Coronary artery (tissue), 2 donors: Measurements from ENCODE around the gene CDKL4.

Experiments
- DNase-seq: peaks from one replicate; pipeline ENCODE4 v3.0.0-alpha.2; 2017; ENCODE audit warnings: low spot score
- H3K27ac ChIP-seq, 2 donors: fragments of 200-600 bp; sonication (generic); one replicate each; pipeline ENCODE4 v1.5.1; 2016 to 2019
- H3K4me3 ChIP-seq: fragments of 200-600 bp; sonication (generic); 2 replicates; pipeline ENCODE4 v1.5.1; 2016; ENCODE audit warnings: mild to moderate bottlenecking, moderate library complexity
- TF ChIP-seq, protein P1 (sequence below): fragments of 200-600 bp; sonication (generic); IDR thresholded peaks from one replicate; pipeline ENCODE4 v1.5.1; 2019; ENCODE audit warnings: antibody characterized with exemption

CDKL4 gene

GRCh38 chr2:39220136-39220535 lies 23.6 kb downstream of the CDKL4 start:
- H3K4me3 ChIP-seq = no peak overlapping the region

DNA sequence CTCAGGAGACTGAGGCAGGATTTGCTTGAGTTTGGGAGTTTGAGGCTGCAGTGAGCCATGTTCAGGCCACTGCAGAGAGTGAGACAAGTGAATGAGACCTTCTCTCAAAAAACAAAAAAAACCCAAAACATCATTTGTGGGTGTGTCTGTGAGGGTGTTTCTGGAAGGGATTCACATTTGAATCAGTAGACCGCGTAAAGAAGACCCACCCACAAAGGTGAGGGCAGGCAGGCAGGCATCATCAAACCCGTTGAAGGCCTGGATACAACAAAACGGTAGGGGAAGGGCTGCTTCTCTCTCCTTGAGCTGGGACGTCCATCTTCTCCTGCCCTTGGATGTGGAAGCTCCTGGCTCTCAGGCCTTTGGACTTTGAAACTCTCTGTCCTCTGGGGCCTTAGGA lies 25.4 kb downstream of the CDKL4 start:
- DNase-seq = no peak
- Histone ChIP-seq H3K4me3 (no peak overlapping the region), H3K27ac (no peak overlapping the region)
- TF ChIP-seq, protein P1, sequence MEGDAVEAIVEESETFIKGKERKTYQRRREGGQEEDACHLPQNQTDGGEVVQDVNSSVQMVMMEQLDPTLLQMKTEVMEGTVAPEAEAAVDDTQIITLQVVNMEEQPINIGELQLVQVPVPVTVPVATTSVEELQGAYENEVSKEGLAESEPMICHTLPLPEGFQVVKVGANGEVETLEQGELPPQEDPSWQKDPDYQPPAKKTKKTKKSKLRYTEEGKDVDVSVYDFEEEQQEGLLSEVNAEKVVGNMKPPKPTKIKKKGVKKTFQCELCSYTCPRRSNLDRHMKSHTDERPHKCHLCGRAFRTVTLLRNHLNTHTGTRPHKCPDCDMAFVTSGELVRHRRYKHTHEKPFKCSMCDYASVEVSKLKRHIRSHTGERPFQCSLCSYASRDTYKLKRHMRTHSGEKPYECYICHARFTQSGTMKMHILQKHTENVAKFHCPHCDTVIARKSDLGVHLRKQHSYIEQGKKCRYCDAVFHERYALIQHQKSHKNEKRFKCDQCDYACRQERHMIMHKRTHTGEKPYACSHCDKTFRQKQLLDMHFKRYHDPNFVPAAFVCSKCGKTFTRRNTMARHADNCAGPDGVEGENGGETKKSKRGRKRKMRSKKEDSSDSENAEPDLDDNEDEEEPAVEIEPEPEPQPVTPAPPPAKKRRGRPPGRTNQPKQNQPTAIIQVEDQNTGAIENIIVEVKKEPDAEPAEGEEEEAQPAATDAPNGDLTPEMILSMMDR = no peak

More at GRCh38 chr2:39220136-39220535, 23.6 kb downstream of the CDKL4 start:
- TF ChIP-seq, protein P1 = no peak
- H3K27ac ChIP-seq = no peak overlapping the region
- DNase-seq = no peak

DNA sequence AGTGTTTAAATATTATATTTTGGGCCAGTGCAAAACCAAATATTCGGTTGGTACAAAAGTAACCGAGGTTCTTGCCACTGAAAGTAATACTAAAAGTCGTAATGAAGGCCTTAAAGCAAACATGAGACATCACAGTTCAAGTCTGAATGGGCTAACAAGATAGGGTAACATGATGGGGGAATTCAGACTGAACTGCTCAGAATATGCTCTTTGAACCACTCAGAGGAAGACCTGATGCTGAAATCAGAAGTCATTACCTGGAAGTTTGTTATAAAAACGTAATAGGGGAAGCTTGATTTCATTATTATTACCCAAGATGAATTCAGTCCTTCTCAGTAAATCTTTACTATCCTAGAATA lies 26.6 kb downstream of the CDKL4 start:
- no peak overlapping the region for H3K27ac ChIP-seq
- no peak overlapping the region for H3K4me3 ChIP-seq

DNA sequence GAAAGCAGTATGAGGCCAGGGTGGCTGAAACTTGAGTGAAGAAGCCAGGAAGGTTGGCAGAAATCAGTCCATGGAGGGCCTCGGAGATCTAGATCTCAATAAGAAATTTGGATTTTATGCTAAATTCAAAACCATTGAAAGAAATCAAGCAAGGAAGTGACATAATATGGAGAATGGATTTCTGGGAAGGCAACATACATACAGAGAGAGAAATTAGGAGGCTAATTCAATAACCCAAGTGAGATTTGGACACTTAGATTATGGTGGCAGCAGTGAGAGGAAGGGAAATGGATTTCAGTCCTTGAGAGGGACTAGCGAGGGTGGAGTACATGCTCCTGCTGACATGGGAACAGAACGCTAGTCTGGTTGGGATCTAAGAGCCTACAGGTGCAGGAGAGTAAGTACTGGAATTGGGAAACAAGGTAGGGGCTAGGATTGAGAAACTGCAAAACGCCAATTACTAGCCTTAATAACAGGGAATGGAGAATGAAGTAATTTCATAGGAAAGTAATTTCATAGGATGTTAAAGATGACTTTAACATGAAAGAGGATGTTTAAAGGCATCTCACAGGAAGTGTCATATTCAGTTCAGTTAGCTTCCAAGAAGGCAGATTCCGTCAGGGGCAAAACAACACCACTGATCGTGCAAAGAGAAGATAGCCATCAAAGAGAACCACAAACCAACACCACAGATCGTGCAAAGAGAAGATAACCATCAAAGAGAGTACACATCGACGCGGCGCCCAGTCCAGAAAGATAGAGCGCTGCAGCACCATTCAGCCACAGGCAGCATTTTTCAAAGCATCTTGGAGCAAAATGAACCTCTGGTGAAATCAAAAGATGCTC lies 27.2 kb downstream of the CDKL4 start:
- no peak overlapping the region for H3K27ac ChIP-seq
- TF ChIP-seq, protein P1 = no peak
- no peak for DNase-seq
- no peak overlapping the region for H3K4me3 ChIP-seq

More for the DNA sequence above, 26.6 kb downstream of the CDKL4 start:
- TF ChIP-seq, protein P1 = no peak
- DNase-seq = no peak

- H3K4me3 ChIP-seq = no peak overlapping the region
- TF ChIP-seq, protein P1 = no peak
- no peak for DNase-seq
- H3K27ac ChIP-seq = no peak overlapping the region
Measured at GRCh38 chr2:39215545-39215944, 28.2 kb downstream of the CDKL4 start.

DNA sequence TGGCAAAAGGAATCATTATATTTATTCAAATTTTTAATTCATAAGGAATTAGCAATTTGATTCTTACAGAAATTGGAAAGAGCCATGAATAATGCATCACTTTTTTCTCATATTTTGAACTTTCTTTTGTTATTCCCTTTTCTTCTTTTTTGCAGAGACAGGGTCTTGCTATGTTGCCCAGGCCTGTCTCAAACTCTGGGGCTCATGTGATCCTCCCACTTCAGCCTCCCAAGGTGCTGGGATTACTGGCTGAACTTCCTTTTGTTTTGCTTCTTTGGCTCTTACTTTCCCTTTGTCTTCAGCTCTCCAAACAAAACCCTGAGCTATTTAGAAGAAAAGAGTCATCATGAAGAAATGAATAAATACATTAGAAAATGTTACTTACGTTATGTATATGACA lies 30.8 kb downstream of the CDKL4 start:
- no peak for DNase-seq
- no peak overlapping the region for H3K4me3 ChIP-seq
- H3K27ac ChIP-seq = no peak overlapping the region
- TF ChIP-seq, protein P1 = no peak

DNA sequence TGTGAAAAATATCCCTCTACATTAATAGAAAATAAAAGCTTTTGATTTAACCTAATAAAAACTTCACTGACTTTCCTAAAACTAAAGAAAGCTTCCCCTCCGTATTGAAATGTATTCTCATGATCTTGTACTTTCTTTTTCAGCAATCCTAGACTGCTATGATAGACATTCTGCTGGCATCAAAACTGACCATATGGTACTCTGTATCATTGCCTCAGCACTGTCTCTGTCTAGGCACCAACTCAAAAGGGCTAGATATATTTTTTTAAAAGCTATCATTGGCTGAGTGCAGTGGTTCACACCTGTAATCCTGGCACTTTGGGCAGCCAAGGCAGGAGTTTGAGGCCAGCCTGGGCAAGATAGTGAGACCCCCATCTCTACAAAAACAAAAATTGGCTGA lies 32.9 kb downstream of the CDKL4 start:
- TF ChIP-seq, protein P1 = no peak
- H3K27ac ChIP-seq = no peak overlapping the region
- DNase-seq = no peak
- no peak overlapping the region for H3K4me3 ChIP-seq
